ENCODE results near the gene USHBP1. TPM values are rescaled to one million over a fixed set of nuclear protein-coding genes. Genes with fewer than 3 reads are reported as not detected.

The USHBP1 gene
- total RNA-seq (2022; extraction: Qiagen RNA extraction), result not detected in 5 replicates

GRCh38 chr19:17264641-17264979 is at the start of gene USHBP1:
TSS of gene USHBP1 (minus strand) at chr19:17264745. CDS start at chr19:17264299, 446 bp downstream.

GRCh38 chr19:17309198-17309964 is 44.8 kb upstream of the USHBP1 start, which contains the start of gene DDA1:
TSS of gene DDA1 (plus strand) at chr19:17309563. CDS start at chr19:17309655, 92 bp downstream.

GRCh38 chr19:17305517-17306284 is 41.2 kb upstream of the USHBP1 start, which contains the start of gene MRPL34:
TSS of gene MRPL34 (plus strand) at chr19:17305872. CDS start at chr19:17305893, 21 bp downstream.

GRCh38 chr19:17303167-17303939 is 38.8 kb upstream of the USHBP1 start, which contains the start of gene ABHD8:
TSS of gene ABHD8 (minus strand) at chr19:17303425. CDS start at chr19:17301616, 1,809 bp downstream.

GRCh38 chr19:17281391-17282304 is 17.1 kb upstream of the USHBP1 start, which contains the start of gene ANKLE1:
TSS of gene ANKLE1 (plus strand) at chr19:17281901. CDS start at chr19:17281921, 20 bp downstream.

DNA sequence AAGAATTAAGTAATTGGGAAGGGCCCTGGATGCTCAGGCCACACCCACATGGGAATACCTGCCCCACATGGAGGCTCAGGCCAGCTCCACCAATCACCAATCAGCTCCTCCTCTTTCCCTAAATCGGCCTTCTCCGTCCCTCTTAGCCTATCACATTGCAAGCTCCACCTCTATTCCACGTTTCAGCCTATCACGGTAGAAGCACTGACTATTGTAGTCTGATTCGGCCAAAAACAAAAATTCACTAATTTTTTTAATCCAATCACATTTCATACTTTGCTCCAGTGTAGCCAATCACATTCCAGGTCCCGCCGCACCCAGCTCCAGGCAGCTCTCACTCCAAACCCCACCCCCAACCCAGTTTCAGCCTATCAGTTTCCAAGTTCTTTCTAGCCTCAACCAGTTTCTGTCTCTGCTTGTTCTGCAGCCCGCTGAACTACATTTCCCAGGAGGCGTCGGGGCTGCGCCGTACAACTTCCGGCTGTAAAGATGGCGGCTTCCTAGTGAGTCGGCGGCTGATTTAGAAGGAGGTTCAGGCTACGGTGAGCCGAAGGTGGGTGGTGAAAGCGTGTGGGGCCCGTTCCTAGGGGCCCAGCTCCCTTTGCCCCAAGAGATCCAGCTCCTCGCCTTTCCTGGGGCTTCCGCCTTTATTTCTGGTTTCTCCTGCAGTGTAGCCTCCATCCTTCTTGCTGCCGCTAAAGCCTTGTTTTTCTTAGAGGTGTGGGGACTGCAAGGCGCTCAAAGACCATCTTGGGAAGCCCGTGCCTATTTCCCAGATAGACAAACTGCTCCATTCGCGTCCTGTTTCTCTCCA is 2.6 kb upstream of the USHBP1 start, which contains the start of gene BABAM1:
Gene BABAM1, plus strand, starts transcription at position 469 of the 814 bp plus-strand sequence. CDS start 1,364 bp downstream, outside the sequence.

DNA sequence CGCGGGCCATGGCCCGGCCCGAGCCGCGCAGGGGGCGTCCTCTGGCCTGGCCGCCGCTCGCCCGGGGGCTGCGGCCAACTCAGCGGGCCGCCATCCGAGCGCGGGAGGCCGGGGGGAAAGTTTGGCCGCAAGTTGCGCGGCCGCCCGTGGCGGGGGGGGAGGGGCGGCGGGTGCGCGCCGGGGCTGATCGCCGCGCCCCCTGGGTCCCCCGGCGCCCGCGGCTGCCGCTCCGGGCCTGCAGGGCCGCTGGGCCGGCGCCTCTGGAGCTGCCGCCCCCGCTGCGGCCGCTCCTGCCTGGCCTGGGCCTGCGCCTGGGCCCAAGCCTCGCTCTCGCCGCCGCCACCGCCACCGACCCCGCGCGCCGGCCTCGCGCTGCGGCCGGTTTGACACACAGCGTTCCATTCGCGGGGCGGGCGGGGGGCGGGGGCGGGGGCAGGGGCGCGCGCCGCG is 19.0 kb downstream of the USHBP1 start, which contains the start of gene NR2F6:
Gene NR2F6, minus strand, starts transcription at position 385 of the 450 bp plus-strand sequence. CDS start 699 bp downstream, outside the sequence.

GRCh38 chr19:17226002-17226933 is 38.3 kb downstream of the USHBP1 start, which contains the start of gene OCEL1:
TSS of gene OCEL1 (plus strand) at chr19:17226226. CDS start at chr19:17226248, 22 bp downstream.

GRCh38 chr19:17215127-17215971 is 49.2 kb downstream of the USHBP1 start, which contains the start of gene USE1:
TSS of gene USE1 (plus strand) at chr19:17215357. CDS start at chr19:17215406, 49 bp downstream.

Other genes starting within 250 kb of the USHBP1 start
- 0.08 to 0.13 TPM (median 0.13 TPM) in 3 of 5 replicates, not detected in the others for gene CPAMD8, start 237.9 kb downstream of the USHBP1 start, total RNA-seq (2022; extraction: Qiagen RNA extraction)
- gene HAUS8, start 189.3 kb downstream of the USHBP1 start, total RNA-seq (2022; extraction: Qiagen RNA extraction), result 11.5 to 15.8 TPM (median 14.3 TPM) in 5 replicates
- 23.9 to 33.5 TPM (median 33.1 TPM) in 5 replicates for gene MYO9B, start 189.0 kb downstream of the USHBP1 start, total RNA-seq (2022; extraction: Qiagen RNA extraction)
- 13.8 to 16.3 TPM (median 14.9 TPM) in 5 replicates for gene USE1, start 49.4 kb downstream of the USHBP1 start, total RNA-seq (2022; extraction: Qiagen RNA extraction)
- 10.3 to 12.6 TPM (median 12.1 TPM) in 5 replicates for gene OCEL1, start 38.5 kb downstream of the USHBP1 start, total RNA-seq (2022; extraction: Qiagen RNA extraction)
- gene NR2F6, start 18.8 kb downstream of the USHBP1 start, total RNA-seq (2022; extraction: Qiagen RNA extraction), result 27.2 to 64.7 TPM (median 62.9 TPM) in 5 replicates
- gene BABAM1, start 2.7 kb upstream of the USHBP1 start, total RNA-seq (2022; extraction: Qiagen RNA extraction), result 59.1 to 64.3 TPM (median 61.0 TPM) in 5 replicates
- 0.22 to 0.56 TPM (median 0.35 TPM) in 5 replicates for gene ANKLE1, start 17.2 kb upstream of the USHBP1 start, total RNA-seq (2022; extraction: Qiagen RNA extraction)
- 1.9 to 3.5 TPM (median 2.8 TPM) in 5 replicates for gene ABHD8, start 38.7 kb upstream of the USHBP1 start, total RNA-seq (2022; extraction: Qiagen RNA extraction)
- 56.1 to 87.4 TPM (median 83.9 TPM) in 5 replicates for gene MRPL34, start 41.1 kb upstream of the USHBP1 start, total RNA-seq (2022; extraction: Qiagen RNA extraction)
- gene DDA1, start 44.8 kb upstream of the USHBP1 start, total RNA-seq (2022; extraction: Qiagen RNA extraction), result 49.5 to 59.2 TPM (median 55.7 TPM) in 5 replicates
- gene ANO8, start 70.1 kb upstream of the USHBP1 start, total RNA-seq (2022; extraction: Qiagen RNA extraction), result 1.9 to 4.1 TPM (median 3.4 TPM) in 5 replicates
- 14.4 to 22.1 TPM (median 20.2 TPM) in 5 replicates for gene GTPBP3, start 72.8 kb upstream of the USHBP1 start, total RNA-seq (2022; extraction: Qiagen RNA extraction)
- not detected in 5 replicates for gene PLVAP, start 112.6 kb upstream of the USHBP1 start, total RNA-seq (2022; extraction: Qiagen RNA extraction)
- gene CCDC194, start 129.5 kb upstream of the USHBP1 start, total RNA-seq (2022; extraction: Qiagen RNA extraction), result not detected in 5 replicates
- gene BST2, start 140.9 kb upstream of the USHBP1 start, total RNA-seq (2022; extraction: Qiagen RNA extraction), result 0.13 to 0.24 TPM in 2 of 5 replicates, not detected in the others
- gene MVB12A, start 155.3 kb upstream of the USHBP1 start, total RNA-seq (2022; extraction: Qiagen RNA extraction), result 27.7 to 42.0 TPM (median 41.3 TPM) in 5 replicates
- 0.32 to 0.85 TPM (median 0.83 TPM) in 5 replicates for gene TMEM221, start 183.9 kb upstream of the USHBP1 start, total RNA-seq (2022; extraction: Qiagen RNA extraction)
- not detected in 5 replicates for gene NXNL1, start 196.2 kb upstream of the USHBP1 start, total RNA-seq (2022; extraction: Qiagen RNA extraction)
- 2.5 to 3.0 TPM (median 2.5 TPM) in 5 replicates for gene SLC27A1, start 205.8 kb upstream of the USHBP1 start, total RNA-seq (2022; extraction: Qiagen RNA extraction)
- gene PGLS, start 246.9 kb upstream of the USHBP1 start, total RNA-seq (2022; extraction: Qiagen RNA extraction), result 46.6 to 76.0 TPM (median 72.5 TPM) in 5 replicates

Measured in A549 treated with Mapracorat at 1 μM for 4 hours (cell line).